OCI-LY3 (cell line): ENCODE data around the gene RASGRF2.

ENCODE experiments used
- CTCF ChIP-seq: fragments of 200-600, 300-600 bp; sonication (generic); IDR thresholded peaks from 2 replicates; pipeline ENCODE4 v1.5.1; 2014; ENCODE audit warnings: antibody characterized with exemption, low read length, low read depth
- EZH2phosphoT487 ChIP-seq: fragments of 200-600 bp; shearing (Covaris generic); IDR thresholded peaks from 2 replicates; pipeline ENCODE4 v1.6.1; 2018; ENCODE audit warnings: antibody characterized with exemption, mixed run types, low read depth

- TF ChIP-seq CTCF (no peak), EZH2phosphoT487 (no peak)
These were observed 308.5 kb downstream of the RASGRF2 start for GRCh38 chr5:81268521-81269196.
